MCF 10A (cell line): Measurements from ENCODE around the gene CYP2C9. TPM values are rescaled to one million over a fixed set of nuclear protein-coding genes. Genes with fewer than 3 reads are reported as not detected.
"Not testable (repeated sequence)": the region's sequence is repeated elsewhere in the genome, so short reads cannot be mapped to it uniquely, and the experiment has no call there.

Experiments
- Bru-seq: library from RNA; stranded (reverse); fragments of 400-500 nt; gene quantifications from one replicate; lab custom pipeline; 2021; lab: Mats Ljungman, UMichigan
- BruChase-seq, 2 experiments: library from RNA; stranded (reverse); fragments of 400-500 nt; gene quantifications; one replicate each; lab custom pipeline; 2021; lab: Mats Ljungman, UMichigan
- BruUV-seq: library from RNA; stranded (reverse); fragments of 400-500 nt; replicated peaks from 2 replicates; lab custom pipeline; 2021; lab: Mats Ljungman, UMichigan
- CTCF ChIA-PET: fragments of 300-600 bp; sonication (Branson Sonifier 250); formaldehyde crosslinking; extraction: SDS; loops from one replicate; lab custom pipeline; 2021; ENCODE audit warnings: antibody characterized with exemption, inconsistent platforms; lab: Yijun Ruan, JAX
- POLR2A ChIA-PET: fragments of 300-600, 350-650 bp; sonication (Branson Sonifier 250); formaldehyde crosslinking; extraction: SDS; loops from one replicate; lab custom pipeline; 2020; ENCODE audit warnings: antibody characterized with exemption, inconsistent platforms; lab: Yijun Ruan, JAX
- DNase-seq: peaks from one replicate; pipeline ENCODE4 v3.0.0-alpha.2; 2018; ENCODE audit not compliant: unreplicated experiment
- H3K27ac Mint-ChIP-seq: one replicate; pipeline ENCODE4 v1.8.0; 2022; ENCODE audit warnings: mild to moderate bottlenecking, low read depth, mixed read lengths; ENCODE audit not compliant: unreplicated experiment
- H3K27me3 Mint-ChIP-seq: one replicate; pipeline ENCODE4 v1.8.0; 2022; ENCODE audit warnings: mixed read lengths; ENCODE audit not compliant: insufficient read depth, unreplicated experiment
- H3K36me3 Mint-ChIP-seq: one replicate; pipeline ENCODE4 v1.8.0; 2022; ENCODE audit warnings: mild to moderate bottlenecking, moderate library complexity, mixed read lengths; ENCODE audit not compliant: insufficient read depth, unreplicated experiment
- H3K4me1 Mint-ChIP-seq: one replicate; pipeline ENCODE4 v1.8.0; 2022; ENCODE audit warnings: mixed read lengths; ENCODE audit not compliant: insufficient read depth, unreplicated experiment
- H3K4me3 Mint-ChIP-seq: one replicate; pipeline ENCODE4 v1.8.0; 2022; ENCODE audit warnings: mild to moderate bottlenecking, moderate library complexity, mixed read lengths; ENCODE audit not compliant: unreplicated experiment
- H3K9me3 Mint-ChIP-seq: one replicate; pipeline ENCODE4 v1.8.0; 2022; ENCODE audit warnings: mixed read lengths; ENCODE audit not compliant: unreplicated experiment
- intact Hi-C: fragments of 100-400 bp; cut with micrococcal nuclease; formaldehyde crosslinking; loops from 2 replicates; pipeline ENCODE4 v1.14.1; 2022
- long read RNA-seq: library from polyadenylated mRNA; stranded (forward); transcript quantifications from one replicate; pipeline ENCODE4 v2.0.0, GENCODE V29; 2022
- total RNA-seq: library from RNA; stranded (reverse); gene quantifications from 2 replicates; pipeline ENCODE4 v1.2.3, GENCODE V29; 2022
- TF ChIP-seq, protein P1 (sequence below): fragments of 200-600 bp; IDR thresholded peaks from one replicate; pipeline ENCODE4 v1.8.0; 2022; ENCODE audit warnings: antibody characterized with exemption, mild to moderate bottlenecking; ENCODE audit not compliant: unreplicated experiment

CYP2C9 gene
- total RNA-seq (not detected in 2 replicates), Bru-seq, nascent RNA (percentile 2 among the genes with signal in this experiment), BruChase-seq, experiment 1, labeled RNA remaining after a 6-hour chase (percentile 12 among the genes with signal in this experiment), BruChase-seq, experiment 2, labeled RNA remaining after a 2-hour chase (percentile 6 among the genes with signal in this experiment)
- long read RNA-seq = 0 reads

DNA sequence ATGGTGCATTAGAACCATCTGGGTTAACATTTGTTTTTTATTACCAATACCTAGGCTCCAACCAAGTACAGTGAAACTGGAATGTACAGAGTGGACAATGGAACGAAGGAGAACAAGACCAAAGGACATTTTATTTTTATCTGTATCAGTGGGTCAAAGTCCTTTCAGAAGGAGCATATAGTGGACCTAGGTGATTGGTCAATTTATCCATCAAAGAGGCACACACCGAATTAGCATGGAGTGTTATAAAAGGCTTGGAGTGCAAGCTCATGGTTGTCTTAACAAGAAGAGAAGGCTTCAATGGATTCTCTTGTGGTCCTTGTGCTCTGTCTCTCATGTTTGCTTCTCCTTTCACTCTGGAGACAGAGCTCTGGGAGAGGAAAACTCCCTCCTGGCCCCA lies at the start of gene CYP2C9:
CYP2C9 (plus strand) TSS at position 276 of the 400 bp plus-strand sequence; CDS start at position 301, 25 bp downstream.
- DNase-seq = no peak
- Mint-ChIP-seq H3K9me3 (peaks cover 12% of the 10 kb centered on the region), H3K27ac (no peak within 1 kb of the TSS), H3K27me3 (no peaks in the 10 kb centered on the region), H3K36me3 (no peaks in the 10 kb centered on the region), H3K4me1 (no peaks in the 10 kb centered on the region), H3K4me3 (no peak within 1 kb of the TSS)
- intact Hi-C loops = no loop called here
- TF ChIP-seq, protein P1, sequence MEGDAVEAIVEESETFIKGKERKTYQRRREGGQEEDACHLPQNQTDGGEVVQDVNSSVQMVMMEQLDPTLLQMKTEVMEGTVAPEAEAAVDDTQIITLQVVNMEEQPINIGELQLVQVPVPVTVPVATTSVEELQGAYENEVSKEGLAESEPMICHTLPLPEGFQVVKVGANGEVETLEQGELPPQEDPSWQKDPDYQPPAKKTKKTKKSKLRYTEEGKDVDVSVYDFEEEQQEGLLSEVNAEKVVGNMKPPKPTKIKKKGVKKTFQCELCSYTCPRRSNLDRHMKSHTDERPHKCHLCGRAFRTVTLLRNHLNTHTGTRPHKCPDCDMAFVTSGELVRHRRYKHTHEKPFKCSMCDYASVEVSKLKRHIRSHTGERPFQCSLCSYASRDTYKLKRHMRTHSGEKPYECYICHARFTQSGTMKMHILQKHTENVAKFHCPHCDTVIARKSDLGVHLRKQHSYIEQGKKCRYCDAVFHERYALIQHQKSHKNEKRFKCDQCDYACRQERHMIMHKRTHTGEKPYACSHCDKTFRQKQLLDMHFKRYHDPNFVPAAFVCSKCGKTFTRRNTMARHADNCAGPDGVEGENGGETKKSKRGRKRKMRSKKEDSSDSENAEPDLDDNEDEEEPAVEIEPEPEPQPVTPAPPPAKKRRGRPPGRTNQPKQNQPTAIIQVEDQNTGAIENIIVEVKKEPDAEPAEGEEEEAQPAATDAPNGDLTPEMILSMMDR = no peak
- ChIA-PET POLR2A (no interaction called here), CTCF (no interaction called here)
- no TSS peak for BruUV-seq

DNA sequence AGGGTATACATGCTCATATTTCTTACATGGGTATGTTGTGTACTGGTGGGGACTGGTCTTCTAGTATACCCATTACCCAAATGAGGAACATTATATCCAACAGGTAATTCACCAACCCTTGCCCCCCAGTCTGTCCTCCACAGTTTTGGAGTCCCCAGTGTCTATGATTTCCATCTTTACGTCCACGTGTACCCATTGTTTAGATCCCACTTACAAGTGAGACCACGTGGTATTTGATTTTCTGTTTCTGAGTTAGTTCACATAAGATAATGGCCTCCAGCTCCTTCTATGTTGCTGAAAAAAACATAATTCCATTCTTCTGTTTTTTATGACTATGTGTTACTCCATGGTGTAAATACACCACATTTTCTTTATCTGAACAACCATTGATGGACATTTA lies 49.3 kb upstream of the CYP2C9 start:
- TF ChIP-seq, protein P1 = no peak
- H3K4me1 Mint-ChIP-seq = no peaks in the 10 kb centered on the region
- ChIA-PET CTCF (interaction anchor here (0.7 kb wide), 1 partner anchor 474 kb away, joined by 4 read pairs; no protein-coding TSS in a partner anchor), POLR2A (no interaction called here)
- H3K27me3 Mint-ChIP-seq = peaks cover 6% of the 10 kb centered on the region
- intact Hi-C loops = no loop called here
- no peaks in the 10 kb centered on the region for H3K9me3 Mint-ChIP-seq
- no TSS peak for BruUV-seq
- H3K4me3 Mint-ChIP-seq = no peak overlapping the region
- no peaks in the 10 kb centered on the region for H3K36me3 Mint-ChIP-seq
- no peak overlapping the region for H3K27ac Mint-ChIP-seq
- DNase-seq = no peak

DNA sequence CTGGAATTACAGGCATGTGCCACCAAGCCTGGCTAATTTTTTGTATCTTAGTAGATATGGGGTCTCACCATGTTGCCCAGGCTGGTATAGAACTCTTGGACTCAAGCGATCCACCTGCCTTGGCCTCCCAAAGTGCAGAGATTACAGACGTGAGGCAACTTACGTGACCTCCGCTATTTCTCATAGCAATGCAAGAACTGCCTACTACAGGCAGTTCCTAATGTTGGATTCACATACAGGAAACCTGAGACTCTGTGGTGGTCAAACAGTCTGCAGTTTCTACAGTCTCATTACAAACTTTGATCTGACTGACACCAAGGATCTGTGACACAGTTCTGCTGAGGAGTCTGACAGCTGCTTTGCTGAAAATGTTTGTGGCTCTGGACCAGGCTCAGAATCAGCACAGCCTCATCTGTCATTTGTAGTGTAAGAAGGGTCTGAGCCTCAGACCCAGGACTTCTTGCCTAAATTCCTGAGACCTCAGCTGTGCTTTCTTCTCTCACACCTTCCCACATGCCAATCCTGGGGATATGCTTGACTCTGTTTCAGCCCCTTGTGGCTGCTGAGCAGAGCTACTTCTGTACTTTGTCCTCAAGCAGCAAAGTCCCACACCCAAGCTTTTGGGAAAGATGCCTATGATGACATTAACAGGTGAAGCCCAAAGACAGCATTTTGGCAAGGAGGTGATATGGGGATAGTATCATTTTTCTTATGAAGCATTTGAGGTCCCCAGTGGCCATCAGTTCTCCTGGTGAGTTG lies 48.0 kb upstream of the CYP2C9 start:
- no peaks in the 10 kb centered on the region for H3K36me3 Mint-ChIP-seq
- no peaks in the 10 kb centered on the region for H3K9me3 Mint-ChIP-seq
- H3K27me3 Mint-ChIP-seq = peaks cover 6% of the 10 kb centered on the region
- ChIA-PET POLR2A (no interaction called here), CTCF (no interaction called here)
- no peaks in the 10 kb centered on the region for H3K4me1 Mint-ChIP-seq
- TF ChIP-seq, protein P1 = no peak
- DNase-seq = no peak
- no TSS peak for BruUV-seq
- intact Hi-C loops = no loop called here
- H3K27ac Mint-ChIP-seq = no peak overlapping the region
- H3K4me3 Mint-ChIP-seq = no peak overlapping the region

DNA sequence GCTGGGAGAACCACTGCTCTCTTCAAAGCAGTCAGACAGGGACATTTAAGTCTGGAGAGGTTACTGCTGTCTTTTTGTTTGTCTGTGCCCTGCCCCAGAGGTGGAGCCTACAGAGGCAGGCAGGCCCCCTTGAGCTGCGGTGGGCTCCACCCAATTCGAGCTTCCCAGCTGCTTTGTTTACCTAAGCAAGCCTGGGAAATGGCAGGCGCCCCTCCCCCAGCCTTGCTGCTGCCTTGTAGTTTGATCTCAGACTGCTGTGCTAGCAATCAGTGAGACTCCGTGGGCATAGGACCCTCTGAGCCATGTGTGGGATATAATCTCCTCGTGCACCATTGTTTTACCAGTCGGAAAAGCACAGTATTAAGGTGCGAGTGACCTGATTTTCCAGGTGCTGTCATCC lies 40.0 kb upstream of the CYP2C9 start:
- H3K27ac Mint-ChIP-seq, intact Hi-C loops, POLR2A ChIA-PET, H3K4me3 Mint-ChIP-seq, H3K4me1 Mint-ChIP-seq, CTCF ChIA-PET, H3K9me3 Mint-ChIP-seq, BruUV-seq, DNase-seq, H3K36me3 Mint-ChIP-seq, H3K27me3 Mint-ChIP-seq: not testable (repeated sequence)
